GM18505 (cell line): ENCODE measurements around the gene PDE4B.

Experiments used
- ATAC-seq: cut with Tn5 transposase; IDR thresholded peaks from one replicate; pipeline ENCODE4 v1.9.1; 2021; ENCODE audit not compliant: unreplicated experiment
- POLR2A ChIP-seq: IDR thresholded peaks from 4 replicates; pipeline ENCODE4 v1.6.1; 2011; ENCODE audit warnings: borderline replicate concordance; ENCODE audit not compliant: insufficient read depth, insufficient read length; ENCODE audit errors: extremely low read depth

Gene PDE4B

GRCh38 chr1:66327588-66327987 is 534.9 kb downstream of the PDE4B start:
- no peak for TF ChIP-seq POLR2A
- ATAC-seq: no peak

GRCh38 chr1:66328896-66329295 is 536.2 kb downstream of the PDE4B start:
- ATAC-seq: no peak
- TF ChIP-seq POLR2A: no peak

- TF ChIP-seq POLR2A: no peak
- ATAC-seq: no peak
These were observed 538.0 kb downstream of the PDE4B start for GRCh38 chr1:66330722-66331141.

GRCh38 chr1:66331658-66332547 is 539.2 kb downstream of the PDE4B start:
- peak; percentile 62 for TF ChIP-seq POLR2A
- no peak for ATAC-seq

GRCh38 chr1:66332548-66332901 is 539.8 kb downstream of the PDE4B start:
- TF ChIP-seq POLR2A: no peak
- no peak for ATAC-seq

GRCh38 chr1:66333466-66334199 is 540.9 kb downstream of the PDE4B start:
- ATAC-seq: no peak
- no peak for TF ChIP-seq POLR2A

- TF ChIP-seq POLR2A: no peak
- no peak for ATAC-seq
These were observed 541.6 kb downstream of the PDE4B start for GRCh38 chr1:66334318-66334717.

GRCh38 chr1:66335125-66335524 is 542.4 kb downstream of the PDE4B start:
- TF ChIP-seq POLR2A: no peak
- ATAC-seq: no peak

- TF ChIP-seq POLR2A: peak; percentile 63
- peak; percentile 85 for ATAC-seq
These were observed 543.4 kb downstream of the PDE4B start for GRCh38 chr1:66335859-66336640.

- TF ChIP-seq POLR2A: no peak
- no peak for ATAC-seq
These were observed 543.9 kb downstream of the PDE4B start for GRCh38 chr1:66336641-66336990.

GRCh38 chr1:66337249-66337648 is 544.6 kb downstream of the PDE4B start:
- TF ChIP-seq POLR2A: no peak
- ATAC-seq: no peak

GRCh38 chr1:66339944-66340343 is 547.2 kb downstream of the PDE4B start:
- no peak for ATAC-seq
- TF ChIP-seq POLR2A: no peak

GRCh38 chr1:66341446-66342089 is 548.9 kb downstream of the PDE4B start:
- no peak for ATAC-seq
- TF ChIP-seq POLR2A: no peak
